Measurements from ENCODE around the gene SERINC3.

- TF ChIP-seq EZH2 (IDR thresholded peaks at IDR 0.05; ENCODE audit: low read depth) = no peak
- TF ChIP-seq CTCF (conservative IDR thresholded peaks at IDR 0.05) = no peak
Observed at GRCh38 chr20:44547419-44547818, 25.5 kb upstream of the SERINC3 start.
